Activated T-helper 1 cell treated with anti-CD3 and anti-CD28 coated beads, Interleukin-2, amount 50 U/mL, for 16 hours (primary cell): ENCODE data around the gene TMBIM6.
"Not testable (repeated sequence)": the region's sequence is repeated elsewhere in the genome, so short reads cannot be mapped to it uniquely, and the experiment has no call there.

Experiments used
- DNase-seq, 2 donors: peaks; one replicate each; pipeline ENCODE4 v3.0.0-alpha.2; 2020; ENCODE audit warnings: low read depth in 1 of 2, low spot score in 1 of 2

TMBIM6 gene

DNA sequence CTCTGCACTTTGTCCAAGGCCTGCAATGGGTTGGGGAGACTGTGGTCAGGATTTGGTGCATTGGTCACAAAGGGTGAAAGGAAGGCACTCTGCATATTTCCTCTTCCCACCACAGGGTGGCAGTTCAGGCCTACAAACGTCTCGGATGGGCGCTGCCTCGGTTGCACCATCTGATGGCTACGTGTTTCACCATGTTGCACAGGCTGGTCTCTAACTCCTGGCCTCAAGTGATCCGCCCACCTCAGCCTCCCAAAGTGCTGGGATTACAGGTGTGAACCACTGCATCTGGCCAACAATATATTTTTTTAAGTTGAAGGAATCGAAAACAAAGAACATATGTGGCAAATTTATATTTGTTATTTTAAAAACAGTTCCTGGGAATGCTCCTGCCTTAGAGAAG is 35.1 kb downstream of the TMBIM6 start:
- DNase-seq, result no peak

DNA sequence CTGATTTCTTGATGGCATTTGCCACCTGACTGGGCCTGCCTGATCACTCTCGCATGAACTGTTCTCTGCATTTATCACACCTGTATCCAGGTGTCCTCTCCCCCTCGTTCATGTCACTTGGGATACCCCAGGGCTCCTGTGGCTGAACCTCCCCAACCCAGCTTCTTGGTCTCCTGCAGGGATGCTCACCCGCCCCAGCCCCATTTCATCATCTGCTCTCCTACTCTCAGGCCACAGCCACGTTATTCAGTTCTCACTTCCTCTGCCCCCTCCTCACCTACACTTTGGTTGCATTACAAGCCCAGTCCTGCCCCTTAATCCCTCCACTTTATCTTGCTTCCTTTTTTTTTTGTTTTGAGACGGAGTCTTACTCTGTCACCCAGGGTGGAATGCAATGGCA is 35.5 kb downstream of the TMBIM6 start:
- no peak for DNase-seq

DNA sequence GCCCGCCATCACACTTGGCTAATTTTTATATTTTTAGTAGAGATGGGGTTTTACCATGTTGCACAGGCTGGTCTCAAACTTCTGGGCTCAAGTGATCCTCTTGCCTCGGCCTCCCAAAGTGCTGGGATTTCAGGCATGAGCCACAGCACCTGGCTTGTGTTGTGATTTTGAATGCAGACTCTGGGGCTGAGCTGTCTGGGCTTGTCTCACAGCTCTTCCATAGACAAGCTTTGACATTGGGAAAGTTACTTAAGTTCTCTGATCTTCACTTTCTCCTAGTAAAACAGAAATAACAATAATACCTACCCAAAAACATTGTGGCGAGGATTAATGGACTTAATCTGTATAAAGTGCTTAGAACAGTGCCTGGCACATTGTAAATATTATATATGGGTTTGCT is 36.0 kb downstream of the TMBIM6 start:
- no peak for DNase-seq

DNA sequence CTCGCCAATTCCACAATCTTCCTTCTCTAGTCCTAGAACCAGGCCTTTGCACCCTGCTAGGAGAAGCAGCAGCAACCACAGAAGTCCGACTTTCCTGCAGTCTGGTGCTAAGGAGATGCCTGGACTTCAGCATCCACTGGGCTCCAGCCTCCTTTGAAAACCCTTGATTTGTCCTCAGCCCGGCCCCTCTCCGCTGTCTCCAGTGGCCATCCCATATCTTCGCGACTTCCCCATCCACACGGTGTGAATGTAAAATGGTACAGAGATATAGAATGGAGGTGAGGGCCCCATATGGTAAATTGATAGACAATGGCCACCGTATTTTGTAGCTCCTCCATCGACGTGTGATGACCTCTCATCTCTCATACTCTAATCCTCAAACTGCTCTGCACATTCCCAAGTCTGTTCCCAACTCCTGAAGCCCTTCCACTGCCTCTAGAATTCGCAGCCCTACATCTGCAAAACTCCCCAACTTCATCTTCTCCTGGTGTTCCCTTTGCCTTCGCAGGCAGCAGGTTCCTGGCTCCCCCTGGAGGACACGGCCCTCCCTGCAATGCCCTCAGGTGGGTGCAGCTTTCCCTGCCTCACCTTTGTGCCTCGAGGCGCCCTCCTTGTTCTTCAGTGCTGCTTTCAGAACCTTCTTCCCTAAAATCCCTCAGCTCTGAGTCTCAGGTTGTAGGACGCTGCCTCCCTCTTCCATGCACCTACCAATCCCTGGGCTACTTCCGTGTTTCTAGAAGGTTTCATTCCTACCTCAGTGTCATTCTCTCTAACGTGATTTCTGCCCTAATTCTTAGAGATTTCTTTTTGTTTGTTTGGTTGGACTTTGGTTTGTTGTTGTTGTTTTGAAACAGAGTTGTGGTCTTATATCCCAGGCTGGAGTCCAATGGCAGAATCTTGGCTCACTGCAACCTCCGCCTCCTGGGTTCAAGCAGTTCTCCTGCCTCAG is 36.7 kb downstream of the TMBIM6 start:
- DNase-seq, result peak; percentile 59 to 62

DNA sequence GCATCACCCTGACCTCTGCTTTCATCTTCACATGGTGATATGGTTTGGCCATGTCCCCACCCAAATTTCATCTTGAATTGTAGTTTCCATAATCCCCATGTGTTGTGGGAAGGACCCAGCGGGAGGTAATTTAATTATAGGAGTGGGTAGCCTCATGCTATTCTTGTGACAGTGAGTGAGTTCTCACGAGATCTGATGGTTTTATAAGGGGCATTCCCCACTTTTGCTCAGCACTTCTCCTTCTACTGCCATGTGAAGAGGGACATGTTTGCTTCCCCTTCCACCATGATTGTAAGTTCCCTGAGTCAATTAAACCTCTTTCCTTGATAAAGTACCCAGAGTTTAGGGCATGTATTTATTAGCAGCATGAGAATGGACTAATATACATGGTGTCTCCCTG is 38.2 kb downstream of the TMBIM6 start:
- no peak for DNase-seq

DNA sequence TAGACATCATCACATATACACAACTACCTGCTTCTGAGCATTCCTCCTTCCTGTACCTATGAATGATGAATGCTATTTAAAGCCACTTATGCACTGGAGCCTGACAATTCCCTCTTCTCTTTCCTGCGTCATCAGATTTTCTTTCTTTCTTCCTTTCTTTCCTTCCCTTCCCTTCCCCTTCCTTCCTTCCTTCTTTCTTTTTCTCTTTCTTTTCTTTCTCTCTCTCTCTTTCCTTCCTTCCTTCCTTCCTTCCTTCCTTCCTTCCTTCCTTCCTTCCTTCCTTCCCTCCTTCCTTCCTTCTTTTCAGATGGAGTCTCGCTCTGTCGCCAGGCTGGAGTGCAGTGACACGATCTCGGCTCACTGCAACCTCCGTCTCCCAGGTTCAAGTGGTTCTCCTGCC is 39.6 kb downstream of the TMBIM6 start:
- not testable (repeated sequence) for DNase-seq

DNA sequence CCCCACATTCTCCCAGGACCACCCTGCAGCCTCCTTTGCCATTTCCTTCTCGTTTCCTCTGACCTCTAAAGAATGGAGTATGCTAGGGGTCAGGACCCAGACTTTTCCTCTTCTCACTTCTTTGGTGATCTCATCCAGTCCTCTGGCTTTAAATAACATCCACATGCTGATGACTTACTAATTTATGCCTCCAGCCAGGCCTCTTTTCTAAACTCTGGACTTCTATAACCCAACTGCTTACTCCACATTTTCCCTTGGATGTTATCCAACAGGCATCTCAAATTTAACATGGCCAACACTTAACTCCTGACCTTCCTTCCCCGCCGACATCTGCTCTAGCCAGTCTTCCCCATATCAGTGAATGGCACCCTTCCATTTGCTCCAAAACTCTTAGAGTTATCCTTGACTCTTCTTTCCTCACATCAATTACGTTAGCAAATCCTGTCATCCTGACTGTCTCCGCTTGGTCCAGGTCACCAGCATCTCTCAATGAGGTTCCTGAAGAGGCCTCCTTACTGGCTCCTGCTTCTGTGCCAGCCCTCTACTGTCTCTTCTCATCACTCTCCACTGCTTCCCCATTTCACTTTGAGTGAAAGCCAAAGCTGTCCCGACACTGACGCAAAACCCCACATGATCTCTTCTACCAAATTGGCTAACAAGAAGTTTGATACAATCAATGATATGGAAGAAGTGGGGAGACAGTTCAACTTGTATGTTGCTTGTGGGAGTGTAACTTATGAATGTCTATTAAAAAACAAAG is 42.7 kb downstream of the TMBIM6 start:
- no peak for DNase-seq

DNA sequence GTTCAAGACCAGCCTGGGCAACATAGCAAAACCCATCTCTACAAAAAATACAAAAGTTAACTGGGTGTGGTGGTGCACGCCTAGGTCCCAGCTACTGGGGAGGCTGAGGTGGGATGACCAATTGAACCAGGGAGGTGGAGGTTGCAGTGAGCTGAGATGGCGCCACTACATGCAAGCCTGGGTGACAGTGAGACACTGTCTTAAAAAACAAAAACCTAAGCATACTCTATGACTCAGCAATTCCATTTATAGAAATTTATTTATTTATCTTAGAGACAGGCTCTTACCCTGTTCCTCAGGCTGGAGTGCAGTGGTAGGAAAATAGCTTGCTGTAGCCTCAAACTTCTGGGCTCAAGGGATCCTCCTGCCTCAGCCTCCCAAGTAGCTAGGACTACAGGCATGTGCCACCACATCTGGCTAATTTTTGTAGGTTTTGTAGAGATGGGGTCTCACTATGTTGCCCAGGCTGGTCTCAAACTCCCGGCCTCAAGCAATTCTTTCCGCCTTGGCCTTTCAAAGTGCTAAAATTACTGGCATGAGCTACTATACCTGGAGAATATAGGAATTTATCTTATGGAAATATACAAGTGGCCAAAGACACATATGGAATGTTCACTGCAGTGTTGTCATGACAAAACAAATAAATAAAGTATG is 43.5 kb downstream of the TMBIM6 start:
- no peak for DNase-seq

DNA sequence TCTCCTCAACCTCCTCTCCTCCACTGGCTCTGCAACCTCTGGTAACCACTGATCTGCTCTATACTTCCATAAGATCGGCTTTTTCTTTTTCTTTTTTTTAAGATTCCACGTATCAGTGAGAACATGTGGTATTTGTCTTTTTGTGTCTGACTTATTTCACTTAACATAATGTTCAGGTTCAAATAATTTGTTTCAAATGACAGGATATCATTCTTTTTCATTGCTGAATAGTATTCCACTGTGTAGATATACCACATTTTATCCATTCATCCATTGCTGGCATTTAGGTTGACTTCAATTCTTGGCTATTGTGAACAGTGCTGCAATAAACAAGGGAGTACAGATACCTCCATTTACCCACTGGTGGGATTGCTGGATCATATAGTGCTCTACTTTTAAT is 46.3 kb downstream of the TMBIM6 start:
- no peak for DNase-seq

DNA sequence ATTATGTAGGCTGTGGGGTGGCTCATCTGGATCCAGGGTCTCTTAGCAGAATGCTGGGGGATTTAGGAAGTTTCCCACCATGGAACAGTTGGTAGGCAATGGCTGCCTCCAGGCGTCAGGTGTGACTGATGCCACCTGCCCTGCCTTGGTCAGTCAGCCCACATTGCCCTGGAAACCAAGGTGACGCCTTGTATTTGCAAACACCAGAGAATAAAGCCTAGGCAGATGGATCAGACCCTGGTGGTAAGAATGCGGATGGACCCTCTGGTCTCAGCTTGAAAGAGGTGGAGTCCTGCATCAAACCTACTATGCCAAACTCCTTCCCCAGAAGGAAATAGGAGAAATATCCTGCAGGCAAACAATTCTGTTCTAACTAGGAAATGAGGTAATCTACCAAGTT is 48.6 kb downstream of the TMBIM6 start:
- DNase-seq, result no peak

DNA sequence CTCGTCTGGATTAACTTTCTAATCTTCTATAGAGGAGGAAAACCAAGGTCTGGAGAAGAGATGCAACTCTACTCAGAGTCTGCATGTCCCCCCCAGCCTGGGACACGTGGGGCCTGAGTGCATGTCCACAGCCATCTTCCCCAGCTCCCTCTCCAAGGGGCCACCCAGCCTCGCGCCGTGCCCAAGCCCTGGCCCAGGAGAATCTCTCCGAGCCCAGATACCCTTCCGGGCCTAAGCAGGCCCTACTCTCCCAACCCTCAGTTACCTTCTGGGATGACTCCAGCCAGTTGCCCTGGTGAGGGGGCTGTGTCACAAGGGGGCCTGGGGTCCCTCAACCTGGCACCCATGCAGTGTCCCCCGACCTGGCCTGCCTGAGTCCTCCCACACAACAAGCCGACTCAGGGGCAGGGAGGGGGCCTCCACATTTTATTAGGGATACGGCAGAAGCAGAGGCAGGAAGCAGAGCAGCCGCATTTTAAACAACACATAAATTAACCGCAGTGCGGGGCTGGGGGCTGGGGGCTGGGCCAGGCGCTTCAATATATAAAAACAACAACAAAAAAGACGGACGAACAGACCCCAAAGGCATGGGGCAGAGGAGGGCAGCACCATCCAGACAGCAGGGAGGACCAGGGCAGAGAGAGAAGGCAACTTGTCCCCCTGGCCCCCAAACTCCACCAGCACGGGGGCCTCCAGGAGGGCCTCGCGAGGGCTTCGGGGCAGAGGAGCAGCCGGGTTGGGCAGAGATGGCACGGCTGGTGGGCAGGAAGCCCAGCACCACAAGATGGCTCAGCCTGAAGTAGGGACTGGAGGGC is 49.6 kb downstream of the TMBIM6 start:
- no peak for DNase-seq

DNA sequence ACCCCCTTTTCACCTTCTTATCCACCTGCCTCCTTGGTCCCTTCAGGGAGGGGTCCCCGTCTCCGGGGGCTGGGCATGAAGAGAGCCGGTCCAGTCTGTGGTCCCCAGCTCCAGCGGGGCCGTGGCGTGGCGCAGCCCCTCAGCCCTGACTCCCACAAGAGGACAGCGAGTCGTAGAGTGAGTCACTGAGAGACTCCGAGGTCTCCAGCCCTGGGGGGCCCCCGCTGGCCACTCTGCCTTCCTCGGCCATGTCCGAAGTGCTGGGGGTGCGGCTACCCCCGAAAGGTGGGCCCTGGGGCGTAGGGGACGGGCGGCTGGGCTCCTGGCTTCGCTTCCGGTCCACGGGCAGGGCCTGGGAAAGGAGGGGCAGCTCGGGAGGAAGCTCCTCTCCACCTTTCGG is 50.3 kb downstream of the TMBIM6 start:
- DNase-seq, result no peak

DNA sequence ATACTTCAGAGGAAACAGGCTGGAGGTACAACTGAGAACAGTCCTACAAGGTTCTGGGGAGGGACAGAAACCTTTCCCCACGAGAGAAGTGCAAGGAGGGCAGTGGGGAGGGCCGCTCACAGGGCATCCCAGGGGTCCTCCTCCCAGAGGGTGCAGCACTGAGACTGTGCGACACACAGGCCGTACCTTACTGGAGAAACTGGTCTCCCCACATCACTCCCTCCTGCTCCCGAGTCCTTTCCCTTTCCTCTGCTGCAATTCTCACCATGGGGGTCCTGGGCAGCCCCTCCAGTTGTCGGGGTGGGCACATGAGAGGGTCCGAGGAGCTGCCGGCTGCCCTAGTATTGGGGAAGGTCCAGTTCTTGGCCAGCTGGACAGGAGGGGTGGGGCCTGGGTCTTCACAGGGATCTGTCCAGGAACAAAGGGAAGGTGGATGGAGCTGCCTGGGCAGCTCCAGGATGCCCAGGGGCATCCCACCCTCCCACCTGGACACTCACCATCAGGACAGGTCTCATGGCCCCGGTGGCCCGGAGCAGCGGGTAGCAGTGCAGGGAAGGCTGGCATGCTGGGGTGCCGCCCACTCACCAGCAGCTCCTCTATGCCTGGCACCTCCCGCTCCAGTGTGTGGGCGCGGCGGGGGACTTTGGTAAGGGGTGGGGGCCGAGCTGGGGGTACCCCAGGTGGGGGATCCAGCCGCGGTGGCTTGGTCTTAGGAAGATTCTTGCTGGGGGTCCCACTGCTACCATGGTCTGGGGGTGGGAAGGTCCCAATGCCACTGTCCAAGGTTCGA is 51.0 kb downstream of the TMBIM6 start:
- DNase-seq, result no peak

DNA sequence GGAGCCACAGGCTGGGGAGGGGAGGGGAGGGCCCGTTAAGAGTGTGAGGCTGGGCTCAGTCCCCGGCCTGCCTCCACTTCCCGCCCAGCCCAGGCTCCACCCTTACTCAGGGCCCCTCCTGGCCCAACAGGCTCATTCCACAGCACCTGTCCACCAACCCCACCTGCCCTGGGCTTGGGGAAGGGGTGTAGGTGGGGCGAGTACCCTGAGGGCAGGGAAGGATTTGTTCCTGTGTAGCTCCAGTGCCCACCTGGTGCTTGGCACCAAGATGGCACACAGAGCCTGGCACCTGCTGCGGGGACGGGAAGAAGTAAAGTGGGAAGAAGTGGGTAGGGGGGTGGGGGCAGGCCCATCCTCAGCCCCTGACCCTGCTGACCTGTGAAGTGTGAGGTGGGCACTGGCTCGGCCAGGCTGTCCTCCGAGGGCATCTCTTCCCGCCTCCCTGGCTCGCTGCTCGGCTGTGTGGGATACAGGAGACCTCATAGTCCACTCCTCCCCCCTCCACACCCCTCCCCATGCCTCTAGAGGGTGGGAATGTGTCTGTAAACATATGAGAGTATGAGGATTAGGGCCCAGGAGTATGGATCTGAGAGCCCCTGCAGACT is 51.7 kb downstream of the TMBIM6 start:
- DNase-seq, result no peak

DNA sequence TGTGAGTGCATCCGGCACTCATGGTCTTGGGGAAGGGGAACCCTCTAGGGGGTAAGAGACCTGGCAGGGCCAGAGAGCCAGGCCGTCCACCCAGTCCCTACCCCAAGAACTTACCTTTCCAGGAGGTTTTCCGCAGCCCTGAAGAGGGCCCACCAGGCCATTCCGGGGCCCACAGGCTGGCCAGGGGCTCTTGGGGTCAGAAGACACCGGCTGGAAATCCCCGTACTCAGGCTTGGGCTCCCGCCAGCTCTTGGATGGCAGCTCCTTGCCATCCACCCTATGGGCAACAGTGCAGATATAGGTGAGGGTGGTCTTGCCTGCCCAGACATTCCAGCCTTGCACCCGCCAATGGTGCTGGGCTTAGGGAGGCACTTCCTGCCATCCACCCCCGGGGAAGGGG is 52.3 kb downstream of the TMBIM6 start:
- no peak for DNase-seq

DNA sequence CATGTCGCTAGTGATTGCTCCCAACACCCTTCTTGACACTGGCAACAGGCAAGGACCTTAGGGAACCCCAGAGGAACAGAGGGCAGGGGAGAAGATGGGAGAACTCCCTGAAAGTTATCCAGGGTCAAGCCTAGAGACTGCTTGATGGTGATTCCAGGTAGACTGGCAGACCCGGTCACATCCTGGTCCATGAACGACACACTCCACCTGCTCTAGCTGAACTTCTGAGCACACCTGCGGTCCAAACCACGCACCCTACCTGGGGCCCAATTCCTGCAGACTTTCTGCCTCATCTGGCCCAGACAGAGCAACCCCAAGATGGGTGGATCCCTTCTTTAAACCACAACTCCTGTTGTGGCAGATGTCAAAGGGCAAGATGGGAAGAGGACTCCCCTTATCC is 52.7 kb downstream of the TMBIM6 start:
- no peak for DNase-seq

DNA sequence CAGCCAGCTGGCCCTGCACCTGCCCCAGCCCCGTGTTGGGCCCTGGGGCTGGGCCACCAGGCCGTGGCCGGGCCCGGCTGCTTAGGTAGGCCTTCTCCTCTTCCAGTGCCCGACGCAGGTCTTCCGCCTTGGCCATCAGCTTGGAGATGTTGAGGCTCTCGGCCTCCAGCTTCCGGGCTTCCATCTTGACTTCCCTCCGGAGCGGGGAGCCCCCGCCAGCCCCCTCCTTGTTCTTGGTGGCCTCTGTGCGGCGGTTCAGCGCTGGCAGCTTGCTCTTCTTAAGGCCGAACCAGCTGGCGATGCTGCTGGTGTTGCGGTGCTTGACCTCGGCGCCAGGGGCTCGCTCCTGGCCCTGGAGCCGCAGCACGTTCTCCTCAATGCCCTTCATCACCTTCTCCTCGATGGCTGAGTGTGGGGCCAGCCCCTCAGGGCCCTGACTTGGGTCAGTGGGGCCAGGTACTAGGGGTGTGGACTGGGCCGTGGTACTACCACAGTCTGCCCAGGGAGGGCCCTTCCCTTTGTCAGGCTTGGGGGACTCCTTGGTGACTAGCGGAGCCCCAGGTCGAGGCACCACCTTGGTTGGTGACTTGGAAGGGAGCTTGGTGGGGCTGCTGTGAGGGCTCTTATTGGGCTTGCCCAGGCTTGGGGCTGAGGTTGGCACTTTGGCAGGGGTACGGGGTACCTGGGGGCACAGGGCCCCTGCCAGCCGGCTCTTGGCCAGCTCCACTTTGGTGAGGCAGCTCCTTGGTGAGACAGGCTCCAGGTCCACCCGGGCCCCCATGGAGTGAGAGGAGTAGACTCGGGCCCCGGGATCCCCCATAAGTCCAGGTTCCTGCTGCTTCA is 53.7 kb downstream of the TMBIM6 start:
- DNase-seq, result no peak

DNA sequence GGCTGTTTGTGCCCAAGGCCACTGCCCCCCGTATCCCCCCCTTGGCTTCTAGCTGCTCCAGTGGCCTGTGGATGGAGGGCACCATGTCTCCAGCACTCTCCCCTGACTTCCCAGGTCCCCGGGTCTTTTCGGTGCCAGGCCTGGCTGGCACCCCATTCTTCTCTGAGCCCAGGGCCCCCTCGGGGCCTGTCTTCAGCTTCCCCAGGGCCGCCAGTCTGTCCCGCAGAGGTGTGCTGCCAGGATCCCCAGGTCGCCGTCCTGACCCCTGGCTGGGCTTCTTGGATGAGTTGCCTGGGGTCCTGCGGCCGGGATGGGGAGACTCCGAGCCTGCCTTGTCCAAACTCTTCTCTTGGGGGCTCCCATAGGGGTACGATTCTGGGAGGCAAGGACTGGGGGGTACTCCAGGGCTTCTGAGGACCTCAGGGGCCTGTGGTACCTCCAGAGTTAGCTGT is 54.3 kb downstream of the TMBIM6 start:
- DNase-seq, result no peak

DNA sequence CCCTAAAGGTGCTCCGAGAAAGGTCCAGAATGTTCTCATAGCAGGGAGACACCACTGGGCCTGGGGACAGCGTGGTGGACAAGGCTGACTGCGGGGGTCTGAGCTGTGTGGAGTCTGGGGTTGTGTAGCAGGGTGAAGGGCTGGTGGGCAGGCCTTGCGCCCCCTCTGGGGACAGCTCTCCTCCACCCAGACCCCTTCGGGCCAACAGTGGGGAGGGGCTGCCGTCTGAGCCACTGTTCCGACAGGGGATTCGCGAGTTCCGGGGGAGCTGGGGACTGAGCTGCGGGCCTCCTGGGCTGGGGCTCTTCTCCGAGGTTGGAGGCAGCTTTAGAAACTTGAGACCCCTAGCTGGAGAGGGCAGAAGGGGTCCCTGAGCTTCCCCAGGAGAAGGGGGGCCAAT is 54.8 kb downstream of the TMBIM6 start:
- DNase-seq, result no peak
